GM23338 (cell line): ENCODE measurements around the gene NDUFA9.

Source experiments
- CREB1 ChIP-seq: fragments of 250-450 bp; sonication (Bioruptor Pico); IDR thresholded peaks from 2 replicates; pipeline ENCODE4 v1.5.0; 2020; ENCODE audit warnings: low read depth, mild to moderate bottlenecking, moderate library complexity
- EZH2 ChIP-seq: fragments of 200-600 bp; sonication (generic); IDR thresholded peaks from one replicate; pipeline ENCODE4 v1.8.0; 2017; ENCODE audit warnings: antibody characterized with exemption, mild to moderate bottlenecking, low read depth; ENCODE audit not compliant: unreplicated experiment
- EZH2phosphoT487 ChIP-seq: fragments of 200-600 bp; sonication (generic); IDR thresholded peaks from one replicate; pipeline ENCODE4 v1.8.1; 2018; ENCODE audit warnings: antibody characterized with exemption; ENCODE audit not compliant: unreplicated experiment
- JUNB ChIP-seq: IDR thresholded peaks from one replicate; pipeline ENCODE4 v1.6.1; 2016; ENCODE audit warnings: antibody characterized with exemption; ENCODE audit not compliant: unreplicated experiment
- POLR2AphosphoS5 ChIP-seq: IDR thresholded peaks from 2 replicates; pipeline ENCODE4 v1.6.1; 2016; ENCODE audit warnings: antibody characterized with exemption, low read depth
- STAT1 ChIP-seq: IDR thresholded peaks from one replicate; pipeline ENCODE4 v1.6.1; 2016; ENCODE audit warnings: antibody characterized with exemption; ENCODE audit not compliant: unreplicated experiment
- TF ChIP-seq, protein P1 (sequence below), 2 experiments: fragments of 200-600 bp in 1 of 2; sonication (generic) in 1 of 2; conservative IDR thresholded peaks; 2 replicates each; pipeline versions ENCODE4 v1.5.1 to v1.6.1; 2016 to 2017; ENCODE audit warnings: antibody characterized with exemption in 2 of 2, low read depth in 2 of 2, mild to moderate bottlenecking in 2 of 2, moderate library complexity in 1 of 2
- TF ChIP-seq, protein P2 (sequence below): IDR thresholded peaks from one replicate; pipeline ENCODE4 v1.6.1; 2018; ENCODE audit warnings: antibody characterized with exemption; ENCODE audit not compliant: unreplicated experiment

DNA sequence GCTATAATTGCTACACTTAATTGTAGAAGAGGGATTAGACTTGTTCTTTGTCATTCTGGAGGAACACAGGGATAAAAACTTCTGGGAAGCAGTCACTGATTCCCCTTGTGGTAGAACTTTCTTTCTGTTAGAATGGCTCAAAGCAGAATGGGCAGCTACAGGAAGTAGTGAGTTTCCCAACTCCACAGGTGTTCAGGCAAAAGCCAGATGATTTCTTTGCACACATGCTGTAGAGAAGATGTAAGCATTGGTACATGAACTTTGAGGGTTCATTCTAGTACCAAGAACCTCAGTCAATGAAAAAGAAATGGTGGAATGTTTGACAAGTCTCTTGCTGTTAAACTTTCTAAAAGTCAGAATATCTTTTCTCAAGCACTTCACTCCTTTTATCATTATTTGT is 4.3 kb downstream of the NDUFA9 start:
- TF ChIP-seq EZH2phosphoT487: no peak
- TF ChIP-seq, protein P1, sequence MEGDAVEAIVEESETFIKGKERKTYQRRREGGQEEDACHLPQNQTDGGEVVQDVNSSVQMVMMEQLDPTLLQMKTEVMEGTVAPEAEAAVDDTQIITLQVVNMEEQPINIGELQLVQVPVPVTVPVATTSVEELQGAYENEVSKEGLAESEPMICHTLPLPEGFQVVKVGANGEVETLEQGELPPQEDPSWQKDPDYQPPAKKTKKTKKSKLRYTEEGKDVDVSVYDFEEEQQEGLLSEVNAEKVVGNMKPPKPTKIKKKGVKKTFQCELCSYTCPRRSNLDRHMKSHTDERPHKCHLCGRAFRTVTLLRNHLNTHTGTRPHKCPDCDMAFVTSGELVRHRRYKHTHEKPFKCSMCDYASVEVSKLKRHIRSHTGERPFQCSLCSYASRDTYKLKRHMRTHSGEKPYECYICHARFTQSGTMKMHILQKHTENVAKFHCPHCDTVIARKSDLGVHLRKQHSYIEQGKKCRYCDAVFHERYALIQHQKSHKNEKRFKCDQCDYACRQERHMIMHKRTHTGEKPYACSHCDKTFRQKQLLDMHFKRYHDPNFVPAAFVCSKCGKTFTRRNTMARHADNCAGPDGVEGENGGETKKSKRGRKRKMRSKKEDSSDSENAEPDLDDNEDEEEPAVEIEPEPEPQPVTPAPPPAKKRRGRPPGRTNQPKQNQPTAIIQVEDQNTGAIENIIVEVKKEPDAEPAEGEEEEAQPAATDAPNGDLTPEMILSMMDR (conservative IDR thresholded peaks at IDR 0.05; ENCODE audit: low read depth in 2 of 2): peak in 1 of 2 experiments; percentile 28; a peak in 1 of 4 replicates
- no peak for TF ChIP-seq POLR2AphosphoS5
- no peak for TF ChIP-seq EZH2
- TF ChIP-seq, protein P2, sequence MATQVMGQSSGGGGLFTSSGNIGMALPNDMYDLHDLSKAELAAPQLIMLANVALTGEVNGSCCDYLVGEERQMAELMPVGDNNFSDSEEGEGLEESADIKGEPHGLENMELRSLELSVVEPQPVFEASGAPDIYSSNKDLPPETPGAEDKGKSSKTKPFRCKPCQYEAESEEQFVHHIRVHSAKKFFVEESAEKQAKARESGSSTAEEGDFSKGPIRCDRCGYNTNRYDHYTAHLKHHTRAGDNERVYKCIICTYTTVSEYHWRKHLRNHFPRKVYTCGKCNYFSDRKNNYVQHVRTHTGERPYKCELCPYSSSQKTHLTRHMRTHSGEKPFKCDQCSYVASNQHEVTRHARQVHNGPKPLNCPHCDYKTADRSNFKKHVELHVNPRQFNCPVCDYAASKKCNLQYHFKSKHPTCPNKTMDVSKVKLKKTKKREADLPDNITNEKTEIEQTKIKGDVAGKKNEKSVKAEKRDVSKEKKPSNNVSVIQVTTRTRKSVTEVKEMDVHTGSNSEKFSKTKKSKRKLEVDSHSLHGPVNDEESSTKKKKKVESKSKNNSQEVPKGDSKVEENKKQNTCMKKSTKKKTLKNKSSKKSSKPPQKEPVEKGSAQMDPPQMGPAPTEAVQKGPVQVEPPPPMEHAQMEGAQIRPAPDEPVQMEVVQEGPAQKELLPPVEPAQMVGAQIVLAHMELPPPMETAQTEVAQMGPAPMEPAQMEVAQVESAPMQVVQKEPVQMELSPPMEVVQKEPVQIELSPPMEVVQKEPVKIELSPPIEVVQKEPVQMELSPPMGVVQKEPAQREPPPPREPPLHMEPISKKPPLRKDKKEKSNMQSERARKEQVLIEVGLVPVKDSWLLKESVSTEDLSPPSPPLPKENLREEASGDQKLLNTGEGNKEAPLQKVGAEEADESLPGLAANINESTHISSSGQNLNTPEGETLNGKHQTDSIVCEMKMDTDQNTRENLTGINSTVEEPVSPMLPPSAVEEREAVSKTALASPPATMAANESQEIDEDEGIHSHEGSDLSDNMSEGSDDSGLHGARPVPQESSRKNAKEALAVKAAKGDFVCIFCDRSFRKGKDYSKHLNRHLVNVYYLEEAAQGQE: no peak
- no peak for TF ChIP-seq CREB1 (CRISPR knock-in tag)
- TF ChIP-seq JUNB: no peak
- no peak for TF ChIP-seq STAT1
